Retinal pigment epithelial cell (primary cell): ENCODE results near the gene DMRTA1.
"Not testable (repeated sequence)": the region's sequence is repeated elsewhere in the genome, so short reads cannot be mapped to it uniquely, and the experiment has no call there.

Experiments used
- DNase-seq: peaks from one replicate; pipeline ENCODE4 v3.0.0-alpha.2; 2010; ENCODE audit warnings: low read depth
- H3K4me3 ChIP-seq: 2 replicates; pipeline ENCODE4 v1.5.1; 2011; ENCODE audit warnings: mild to moderate bottlenecking, low read length, control low read depth, moderate library complexity
- TF ChIP-seq, protein P1 (sequence below): conservative IDR thresholded peaks from 2 replicates; pipeline ENCODE4 v1.5.1; 2011; ENCODE audit warnings: low read depth, low read length, control low read depth, inconsistent platforms

Gene DMRTA1

DNA sequence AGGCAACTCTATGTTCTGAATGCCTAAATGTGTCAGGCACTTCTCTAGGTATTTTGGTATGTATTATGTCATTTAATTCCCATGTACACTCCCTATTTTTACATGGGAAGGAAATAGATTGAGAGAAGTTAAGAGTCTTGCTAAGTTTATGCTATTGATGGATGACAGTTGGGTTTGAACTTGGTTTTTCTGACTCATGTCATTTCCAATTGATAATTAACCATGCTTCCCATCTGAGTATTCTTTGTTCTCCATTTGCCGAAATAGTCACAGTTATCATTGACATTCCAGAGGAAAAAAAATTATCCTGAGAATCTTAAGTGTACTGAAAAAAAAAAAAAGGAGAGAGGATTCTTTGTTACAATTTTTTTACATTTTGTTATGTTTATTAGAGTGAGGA, 23.1 kb upstream of the DMRTA1 start:
- no peak for DNase-seq
- TF ChIP-seq, protein P1, sequence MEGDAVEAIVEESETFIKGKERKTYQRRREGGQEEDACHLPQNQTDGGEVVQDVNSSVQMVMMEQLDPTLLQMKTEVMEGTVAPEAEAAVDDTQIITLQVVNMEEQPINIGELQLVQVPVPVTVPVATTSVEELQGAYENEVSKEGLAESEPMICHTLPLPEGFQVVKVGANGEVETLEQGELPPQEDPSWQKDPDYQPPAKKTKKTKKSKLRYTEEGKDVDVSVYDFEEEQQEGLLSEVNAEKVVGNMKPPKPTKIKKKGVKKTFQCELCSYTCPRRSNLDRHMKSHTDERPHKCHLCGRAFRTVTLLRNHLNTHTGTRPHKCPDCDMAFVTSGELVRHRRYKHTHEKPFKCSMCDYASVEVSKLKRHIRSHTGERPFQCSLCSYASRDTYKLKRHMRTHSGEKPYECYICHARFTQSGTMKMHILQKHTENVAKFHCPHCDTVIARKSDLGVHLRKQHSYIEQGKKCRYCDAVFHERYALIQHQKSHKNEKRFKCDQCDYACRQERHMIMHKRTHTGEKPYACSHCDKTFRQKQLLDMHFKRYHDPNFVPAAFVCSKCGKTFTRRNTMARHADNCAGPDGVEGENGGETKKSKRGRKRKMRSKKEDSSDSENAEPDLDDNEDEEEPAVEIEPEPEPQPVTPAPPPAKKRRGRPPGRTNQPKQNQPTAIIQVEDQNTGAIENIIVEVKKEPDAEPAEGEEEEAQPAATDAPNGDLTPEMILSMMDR: no peak
- H3K4me3 ChIP-seq: no peak overlapping the region

DNA sequence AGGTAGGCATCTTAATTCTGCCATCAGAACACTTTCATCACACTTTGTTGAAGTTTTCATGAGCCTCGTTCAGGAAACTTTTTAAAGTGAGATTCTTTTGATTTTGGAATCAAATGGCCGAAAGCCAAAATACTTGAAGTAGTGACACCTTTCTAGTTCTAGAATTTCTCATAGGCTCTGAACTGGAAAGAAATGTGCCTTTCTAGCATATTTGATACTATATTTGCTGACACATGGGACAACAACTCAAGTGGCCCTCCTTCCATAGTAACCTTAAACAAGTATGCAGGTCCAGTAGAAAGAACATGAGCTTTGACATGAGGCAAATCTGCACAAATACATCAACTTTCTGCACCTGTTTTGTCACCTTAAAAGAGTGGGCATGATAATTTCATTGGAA, 22.0 kb upstream of the DMRTA1 start:
- H3K4me3 ChIP-seq: no peak overlapping the region
- no peak for DNase-seq
- TF ChIP-seq, protein P1: no peak

DNA sequence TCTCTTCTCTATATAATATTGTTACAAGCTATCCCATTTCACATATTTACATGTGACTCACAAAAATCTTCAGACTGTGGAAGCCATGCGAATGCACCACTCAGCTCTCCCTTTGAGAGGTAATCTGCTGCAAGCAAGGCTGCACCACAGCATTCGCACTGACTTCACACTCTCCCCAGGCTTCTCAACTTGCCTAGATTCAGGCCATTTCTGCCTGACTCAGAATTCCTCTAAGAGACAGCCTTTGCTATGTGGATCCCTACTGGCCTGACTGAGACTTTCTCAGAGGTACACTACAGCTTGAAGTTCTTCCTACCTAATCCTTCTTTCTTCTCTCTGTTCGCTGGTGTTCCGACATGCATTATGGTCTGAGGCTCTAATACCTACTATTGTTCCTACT, 21.1 kb upstream of the DMRTA1 start:
- TF ChIP-seq, protein P1: no peak
- DNase-seq: no peak
- H3K4me3 ChIP-seq: no peak overlapping the region

DNA sequence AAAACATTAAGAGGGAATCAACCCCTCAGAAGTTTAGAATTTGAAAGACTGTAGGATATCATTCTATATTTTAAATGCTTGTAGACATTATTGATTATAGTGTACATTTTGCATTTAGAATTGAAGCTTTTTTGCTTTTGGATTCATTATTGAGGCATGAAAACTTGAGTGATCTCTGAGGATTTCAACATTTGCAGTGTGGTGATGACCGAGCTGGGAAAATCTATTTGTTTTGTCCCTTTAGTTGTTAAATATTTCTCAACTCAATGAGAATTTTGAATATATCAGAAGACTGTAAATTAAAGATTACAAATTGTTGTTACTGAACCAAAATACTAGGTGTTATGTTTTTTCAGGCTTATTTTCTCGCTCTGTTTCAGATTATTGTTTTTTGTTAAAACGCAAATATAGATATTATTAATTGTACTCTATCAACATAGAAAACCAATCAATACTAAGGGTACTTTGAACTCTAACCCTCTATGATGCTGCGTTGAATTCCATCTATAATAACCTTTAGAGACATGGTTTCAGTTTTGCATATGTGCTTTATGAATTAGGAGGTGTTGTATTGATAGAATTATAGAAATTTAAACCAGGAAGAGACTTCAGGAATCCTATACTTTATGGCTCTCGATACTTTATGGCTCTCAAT, 19.3 kb upstream of the DMRTA1 start:
- DNase-seq: no peak
- TF ChIP-seq, protein P1: no peak
- H3K4me3 ChIP-seq: no peak overlapping the region

DNA sequence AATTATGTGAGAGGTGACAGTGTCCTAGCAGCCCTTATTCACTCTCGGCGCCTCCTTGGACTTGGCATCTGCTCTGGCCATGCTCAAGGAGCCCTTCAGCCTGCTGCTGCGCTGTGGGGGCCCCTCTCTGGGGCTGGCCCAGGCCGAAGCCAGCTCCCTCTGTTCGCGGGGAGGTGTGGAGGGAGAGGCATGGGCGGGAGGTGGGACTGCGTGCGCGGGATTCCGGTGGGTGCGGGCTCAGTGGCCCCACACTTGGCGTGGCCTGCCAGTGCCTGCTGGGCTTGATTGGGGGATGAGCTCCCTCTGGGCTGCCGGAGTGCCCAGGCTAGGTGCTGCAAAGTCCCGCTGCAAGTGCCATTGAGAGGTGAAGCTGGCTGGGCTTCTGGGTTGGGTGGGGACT, 12.9 kb upstream of the DMRTA1 start:
- no peak overlapping the region for H3K4me3 ChIP-seq
- DNase-seq: no peak
- TF ChIP-seq, protein P1: no peak

DNA sequence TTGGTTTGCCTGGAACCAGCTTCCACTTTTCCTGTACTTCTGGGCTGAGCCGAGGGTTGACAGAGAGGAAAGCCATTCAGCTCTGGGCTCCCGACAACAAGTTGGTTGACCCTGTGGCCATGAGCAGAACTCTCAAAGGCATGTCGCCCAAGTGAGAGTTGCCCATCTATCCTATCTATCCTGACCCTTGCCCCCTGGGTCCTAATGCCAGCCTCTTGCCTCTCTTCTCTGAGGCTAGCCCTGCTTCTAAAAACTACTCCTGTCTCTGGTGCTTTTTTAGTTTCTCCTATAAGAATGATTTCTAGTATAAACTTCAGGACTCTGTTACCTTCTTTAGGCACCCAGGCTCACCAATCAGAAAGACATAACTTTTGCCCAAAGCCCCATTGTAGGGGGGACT, 11.4 kb upstream of the DMRTA1 start:
- not testable (repeated sequence) for DNase-seq, H3K4me3 ChIP-seq

DNA sequence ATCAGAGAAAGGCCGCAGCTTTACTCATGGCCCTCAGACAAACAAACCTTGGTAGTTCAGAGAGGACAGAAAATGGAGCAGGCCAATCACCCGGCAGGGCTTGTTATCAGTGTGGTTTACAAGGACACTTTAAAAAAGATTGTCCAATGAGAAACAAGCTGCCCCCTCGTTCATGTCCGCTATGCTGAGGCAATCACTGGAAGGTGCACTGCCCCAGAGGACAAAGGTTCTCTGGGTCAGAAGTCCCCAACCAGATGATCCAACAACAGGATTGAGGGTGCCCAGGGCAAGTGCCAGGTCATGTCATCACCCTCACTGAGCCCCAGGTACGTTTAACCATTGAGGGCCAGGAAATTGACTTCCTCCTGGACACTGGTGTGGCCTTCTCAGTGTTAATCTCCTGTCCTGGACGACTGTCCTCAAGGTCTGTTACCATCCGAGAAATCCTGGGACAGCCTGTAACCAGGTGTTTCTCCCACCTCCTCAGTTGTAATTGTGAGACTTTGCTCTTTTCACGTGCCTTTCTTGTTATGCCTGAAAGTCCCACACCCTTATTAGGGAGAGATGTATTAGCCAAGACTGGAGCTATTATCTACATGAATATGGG, 9.1 kb upstream of the DMRTA1 start:
- H3K4me3 ChIP-seq, DNase-seq: not testable (repeated sequence)

DNA sequence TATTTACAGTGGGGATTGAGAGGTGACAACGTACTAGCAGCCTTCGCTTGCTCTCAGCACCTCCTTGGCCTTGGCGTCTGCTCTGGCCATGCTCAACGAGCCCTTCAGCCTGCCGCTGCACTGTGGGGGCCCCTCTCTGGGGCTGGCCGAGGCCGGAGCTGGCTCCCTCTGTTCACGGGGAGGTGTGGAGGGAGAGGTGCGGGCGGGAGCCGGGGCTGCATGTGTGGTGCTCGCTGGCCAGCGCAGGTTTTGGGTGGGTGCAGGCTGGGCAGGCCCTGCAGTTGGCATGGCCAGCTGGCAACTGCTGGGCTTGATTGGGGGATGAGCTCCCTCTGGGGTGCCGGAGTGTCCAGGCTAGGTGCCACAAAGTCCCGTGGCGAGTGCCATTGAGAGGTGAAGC, 5.8 kb upstream of the DMRTA1 start:
- DNase-seq: no peak
- H3K4me3 ChIP-seq: no peak overlapping the region
- TF ChIP-seq, protein P1: no peak
